HEK293T (cell line): ENCODE data around the gene PTGR1.

ENCODE experiments used
- CTCF ChIA-PET: fragments of 350-600 bp; formaldehyde crosslinking; extraction: SDS; loops from one replicate; lab custom pipeline; 2021; ENCODE audit warnings: antibody characterized with exemption, inconsistent platforms; lab: Yijun Ruan, JAX
- POLR2A ChIA-PET: fragments of 350-600 bp; formaldehyde crosslinking; extraction: SDS; loops from one replicate; lab custom pipeline; 2020; ENCODE audit warnings: antibody characterized with exemption, inconsistent platforms; lab: Yijun Ruan, JAX
- DNase-seq: peaks from one replicate; pipeline ENCODE4 v3.0.0; 2012; ENCODE audit warnings: mixed read lengths; ENCODE audit errors: extremely low spot score
- ARNT ChIP-seq: fragments of 450-650 bp; IDR thresholded peaks from 2 replicates; pipeline ENCODE4 v1.6.1; 2017; ENCODE audit warnings: mild to moderate bottlenecking
- BHLHE40 ChIP-seq: fragments of 450-650 bp; IDR thresholded peaks from 2 replicates; pipeline ENCODE4 v1.6.1; 2016; ENCODE audit warnings: mild to moderate bottlenecking, moderate library complexity, borderline replicate concordance
- CTBP1 ChIP-seq: fragments of 450-650 bp; IDR thresholded peaks from 2 replicates; pipeline ENCODE4 v1.6.1; 2016; ENCODE audit warnings: borderline replicate concordance
- ELF4 ChIP-seq: fragments of 450-650 bp; IDR thresholded peaks from 2 replicates; pipeline ENCODE4 v1.6.1; 2017; ENCODE audit warnings: antibody characterized with exemption
- FOXA1 ChIP-seq: fragments of 450-650 bp; IDR thresholded peaks from 2 replicates; pipeline ENCODE4 v1.6.1; 2016; ENCODE audit warnings: mild to moderate bottlenecking
- FOXK2 ChIP-seq: fragments of 450-650 bp; IDR thresholded peaks from 2 replicates; pipeline ENCODE4 v1.6.1; 2016; ENCODE audit warnings: mild to moderate bottlenecking
- FOXM1 ChIP-seq: fragments of 450-650 bp; IDR thresholded peaks from 2 replicates; pipeline ENCODE4 v1.6.1; 2017; ENCODE audit warnings: mild to moderate bottlenecking, borderline replicate concordance
- HDGF ChIP-seq: fragments of 450-650 bp; IDR thresholded peaks from 2 replicates; pipeline ENCODE4 v1.6.1; 2017; ENCODE audit warnings: antibody characterized with exemption, borderline replicate concordance
- L3MBTL2 ChIP-seq: fragments of 450-650 bp; conservative IDR thresholded peaks from 2 replicates; pipeline ENCODE4 v1.6.1; 2016; ENCODE audit warnings: mild to moderate bottlenecking
- LEF1 ChIP-seq: fragments of 450-650 bp; IDR thresholded peaks from 2 replicates; pipeline ENCODE4 v1.6.1; 2017; ENCODE audit warnings: mild to moderate bottlenecking, borderline replicate concordance
- NFRKB ChIP-seq: fragments of 450-650 bp; IDR thresholded peaks from 2 replicates; pipeline ENCODE4 v1.6.1; 2016; ENCODE audit warnings: mild to moderate bottlenecking, moderate library complexity
- PKNOX1 ChIP-seq: fragments of 450-650 bp; IDR thresholded peaks from 2 replicates; pipeline ENCODE4 v1.6.1; 2016
- SP1 ChIP-seq: fragments of 450-650 bp; IDR thresholded peaks from 2 replicates; pipeline ENCODE4 v1.6.1; 2017
- SUZ12 ChIP-seq: fragments of 450-650 bp; IDR thresholded peaks from 2 replicates; pipeline ENCODE4 v1.6.1; 2016; ENCODE audit warnings: mild to moderate bottlenecking
- TARDBP ChIP-seq: fragments of 450-650 bp; IDR thresholded peaks from 2 replicates; pipeline ENCODE4 v1.6.1; 2016
- ZNF384 ChIP-seq: fragments of 450-650 bp; IDR thresholded peaks from 2 replicates; pipeline ENCODE4 v1.6.1; 2016

The PTGR1 gene

GRCh38 chr9:111599092-111599954, at the start of gene PTGR1:
TSS of gene PTGR1 (minus strand) at chr9:111599647. CDS start at chr9:111597422, 2,225 bp downstream.
- POLR2A ChIA-PET: interaction anchor here (0.9 to 2.7 kb wide), 5 partner anchors 22 to 116 kb away, joined by 3 to 17 read pairs (median 3); partner anchors contain the start of genes DNAJC25 and ECPAS

GRCh38 chr9:111649016-111649415, 49.6 kb upstream of the PTGR1 start:
- no peak for DNase-seq
- ChIA-PET CTCF (no interaction called here), POLR2A (no interaction called here)
- TF ChIP-seq SUZ12 (no peak), FOXM1 (no peak), FOXK2 (no peak), PKNOX1 (no peak), ARNT (no peak), BHLHE40 (no peak)

More at GRCh38 chr9:111599092-111599954, at the start of gene PTGR1:
- no peak for DNase-seq
- CTCF ChIA-PET: interaction anchor here (0.9 kb wide), 1 partner anchor 14 kb away, joined by 3 read pairs; no protein-coding TSS in a partner anchor
- TF ChIP-seq SUZ12: no peak
- no peak for TF ChIP-seq HDGF
- no peak for TF ChIP-seq NFRKB
- no peak for TF ChIP-seq ARNT
- no peak for TF ChIP-seq ELF4
- TF ChIP-seq TARDBP: no peak
- no peak for TF ChIP-seq SP1

- no peak for TF ChIP-seq PKNOX1
- TF ChIP-seq L3MBTL2: no peak
- TF ChIP-seq SUZ12: no peak
- no peak for TF ChIP-seq HDGF
- TF ChIP-seq ARNT: no peak
- no peak for TF ChIP-seq LEF1
- TF ChIP-seq TARDBP: no peak
- TF ChIP-seq ZNF384: no peak
- TF ChIP-seq ELF4: no peak
- no peak for TF ChIP-seq NFRKB
- no peak for TF ChIP-seq FOXK2
- ChIA-PET CTCF (no interaction called here), POLR2A (no interaction called here)
- no peak for DNase-seq
Measured at GRCh38 chr9:111648066-111648465, 48.6 kb upstream of the PTGR1 start.

GRCh38 chr9:111646417-111646816, 47.0 kb upstream of the PTGR1 start:
- no peak for TF ChIP-seq HDGF
- TF ChIP-seq NFRKB: no peak
- ChIA-PET CTCF (no interaction called here), POLR2A (no interaction called here)
- no peak for DNase-seq

DNA sequence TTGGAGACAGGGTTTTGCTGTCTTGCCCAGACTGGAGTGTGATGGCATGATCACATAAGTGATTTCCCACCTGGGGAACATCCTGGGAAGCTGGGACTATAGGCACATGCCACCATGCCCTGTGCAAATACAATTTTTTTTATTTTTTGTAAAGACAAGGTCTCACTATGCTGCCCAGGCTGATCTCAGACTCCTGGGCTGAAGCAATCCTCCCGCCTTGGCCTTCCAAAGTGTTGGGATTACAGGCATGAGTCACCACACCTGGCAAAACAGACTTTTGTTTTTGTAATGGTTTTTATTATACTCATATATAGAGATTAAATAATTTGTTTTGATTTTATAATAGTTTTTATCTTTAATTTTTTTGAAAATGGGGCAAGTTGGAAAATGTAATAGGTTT, 46.4 kb upstream of the PTGR1 start:
- TF ChIP-seq TARDBP (no peak), HDGF (no peak), FOXA1 (no peak), PKNOX1 (no peak), ELF4 (no peak), CTBP1 (no peak), FOXK2 (no peak), ZNF384 (no peak), NFRKB (no peak), LEF1 (no peak), FOXM1 (no peak), ARNT (no peak), L3MBTL2 (no peak), BHLHE40 (no peak), SUZ12 (no peak), SP1 (no peak)
- ChIA-PET POLR2A (no interaction called here), CTCF (interaction anchor here (0.6 kb wide), 1 partner anchor 24 kb away, joined by 3 read pairs; no protein-coding TSS in a partner anchor)
- no peak for DNase-seq

GRCh38 chr9:111644195-111644772, 44.8 kb upstream of the PTGR1 start:
- POLR2A ChIA-PET: no interaction called here
- no peak for TF ChIP-seq FOXM1
- TF ChIP-seq PKNOX1: no peak
- TF ChIP-seq NFRKB: no peak
- no peak for TF ChIP-seq FOXA1
- TF ChIP-seq ZNF384: no peak
- no peak for TF ChIP-seq ARNT
- TF ChIP-seq FOXK2: no peak
- TF ChIP-seq HDGF: no peak
- TF ChIP-seq SP1: no peak
- TF ChIP-seq CTBP1: no peak
- TF ChIP-seq LEF1: no peak
- no peak for TF ChIP-seq BHLHE40
- TF ChIP-seq L3MBTL2: no peak
- TF ChIP-seq ELF4: no peak
- CTCF ChIA-PET: no interaction called here
- no peak for DNase-seq
